Inflammatory macrophage treated with lipopolysaccharide for 1 hour (primary cell): ENCODE results near the gene GMDS.
"Not testable (repeated sequence)": the region's sequence is repeated elsewhere in the genome, so short reads cannot be mapped to it uniquely, and the experiment has no call there.

ENCODE experiments used
- DNase-seq, 2 donors: peaks; one replicate each; pipeline ENCODE4 v3.0.0-alpha.2; 2020 to 2022

Gene GMDS

GRCh38 chr6:1764397-1764987 is 480.9 kb downstream of the GMDS start:
- no peak for DNase-seq

GRCh38 chr6:1763404-1763803 is 482.0 kb downstream of the GMDS start:
- DNase-seq = peak; percentile 16 to 23

DNA sequence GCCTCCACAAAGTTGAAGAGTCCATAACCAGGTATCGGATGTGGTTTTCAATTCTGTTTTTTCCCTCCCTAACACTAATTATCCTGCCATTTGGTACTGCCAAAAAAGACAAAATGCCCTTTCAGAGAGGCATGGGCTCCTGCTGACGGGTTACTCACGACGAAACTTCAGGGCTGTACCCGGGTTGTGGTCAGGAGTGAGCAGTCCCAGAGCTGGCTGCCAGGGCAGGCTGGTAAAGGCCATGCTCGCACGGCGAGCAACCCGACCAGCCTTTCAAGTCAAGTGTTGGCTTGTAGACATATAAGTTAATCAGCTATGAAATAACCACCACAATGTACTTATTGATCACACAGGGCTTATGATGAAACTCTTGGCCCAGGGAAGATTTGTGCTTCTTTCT is 483.2 kb downstream of the GMDS start:
- DNase-seq = no peak

DNA sequence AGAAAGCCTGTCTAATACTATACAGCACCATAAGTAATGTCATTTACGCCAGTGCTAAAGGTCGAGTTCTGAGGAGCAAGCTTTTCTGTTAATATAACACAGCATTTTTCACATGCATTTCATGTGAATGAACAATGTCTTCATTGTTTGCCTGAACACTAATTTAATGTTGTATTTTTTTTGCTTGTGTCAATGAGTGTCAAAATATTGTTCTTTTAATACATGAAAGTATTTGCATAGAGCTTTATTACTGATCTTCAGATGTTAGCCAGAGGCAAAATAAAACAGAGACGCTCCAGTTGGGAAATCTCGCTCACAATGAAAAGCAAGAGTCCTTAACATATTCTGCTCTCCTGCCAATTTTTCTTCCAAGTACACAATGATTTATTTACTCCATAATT is 483.9 kb downstream of the GMDS start:
- no peak for DNase-seq

- no peak for DNase-seq
These were observed 484.5 kb downstream of the GMDS start for GRCh38 chr6:1760876-1761275.

- DNase-seq = no peak
These were observed 485.5 kb downstream of the GMDS start for GRCh38 chr6:1759870-1760269.

- DNase-seq = no peak
These were observed 487.2 kb downstream of the GMDS start for GRCh38 chr6:1758076-1758679.

GRCh38 chr6:1757131-1757530 is 488.3 kb downstream of the GMDS start:
- DNase-seq = no peak

- no peak for DNase-seq
These were observed 488.8 kb downstream of the GMDS start for GRCh38 chr6:1756472-1757129.

DNA sequence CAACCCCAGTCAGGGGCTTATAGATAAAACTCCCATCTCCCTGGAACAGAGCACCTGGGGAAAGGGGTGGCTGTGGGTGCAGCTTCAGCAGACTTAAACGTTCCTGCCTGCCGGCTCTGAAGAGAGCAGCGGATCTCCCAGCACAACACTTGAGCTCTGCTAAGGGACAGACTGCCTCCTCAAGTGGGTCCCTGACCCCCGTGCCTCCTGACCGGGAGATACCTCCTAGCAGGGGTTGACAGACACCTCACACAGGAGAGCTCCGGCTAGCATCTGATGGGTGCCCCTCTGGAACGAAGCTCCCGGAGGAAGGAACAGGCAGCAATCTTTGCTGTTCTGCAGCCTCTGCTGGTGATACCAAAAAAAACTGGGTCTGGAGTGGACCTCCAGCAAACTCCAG is 494.3 kb downstream of the GMDS start:
- DNase-seq = not testable (repeated sequence)

GRCh38 chr6:1749041-1749440 is 496.4 kb downstream of the GMDS start:
- DNase-seq = no peak

DNA sequence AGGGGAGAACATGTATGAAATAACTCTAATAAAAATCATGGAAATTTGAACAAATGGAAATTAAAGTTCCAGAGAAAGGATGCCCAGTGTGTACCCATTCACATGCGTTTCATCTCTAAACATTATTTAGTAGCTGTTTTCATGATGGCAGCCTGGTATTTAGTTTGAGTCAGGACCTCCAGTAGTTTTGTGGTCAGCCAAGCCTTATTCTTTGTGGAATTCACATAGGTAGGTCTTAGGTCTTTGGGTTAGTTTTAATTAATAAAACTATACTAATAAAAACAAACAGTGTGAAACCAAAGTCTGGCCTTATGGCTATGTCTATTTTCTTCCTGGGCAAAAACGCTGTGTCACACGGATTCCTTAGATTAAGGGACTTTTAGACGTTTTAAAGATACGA is 497.9 kb downstream of the GMDS start:
- DNase-seq = no peak

GRCh38 chr6:1747003-1747402 is 498.4 kb downstream of the GMDS start:
- no peak for DNase-seq

GRCh38 chr6:1745814-1746213 is 499.6 kb downstream of the GMDS start:
- DNase-seq = no peak

- DNase-seq = no peak
These were observed 500.9 kb downstream of the GMDS start for GRCh38 chr6:1744543-1744942.

DNA sequence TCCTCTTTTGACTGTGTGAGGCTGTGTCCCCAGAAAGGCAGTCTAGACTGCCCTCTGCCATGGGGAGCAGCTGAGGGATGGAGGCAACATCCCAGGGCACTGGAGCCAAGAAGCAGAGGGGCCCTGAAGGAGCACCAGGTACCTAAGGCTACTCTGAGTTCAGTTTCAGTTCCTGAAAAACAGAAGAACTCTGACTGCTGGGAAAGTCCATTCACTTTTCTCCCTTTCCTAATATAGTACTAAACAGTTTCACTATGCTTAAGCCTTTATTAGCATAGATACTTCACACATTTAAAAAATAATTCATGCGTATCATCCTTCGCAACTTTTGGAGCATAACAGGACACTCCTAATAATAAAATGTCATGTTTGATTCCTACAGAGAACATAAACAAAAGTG is 505.7 kb downstream of the GMDS start:
- peak; percentile 53 to 56 for DNase-seq

GRCh38 chr6:1739220-1739619 is 506.2 kb downstream of the GMDS start:
- DNase-seq = no peak

DNA sequence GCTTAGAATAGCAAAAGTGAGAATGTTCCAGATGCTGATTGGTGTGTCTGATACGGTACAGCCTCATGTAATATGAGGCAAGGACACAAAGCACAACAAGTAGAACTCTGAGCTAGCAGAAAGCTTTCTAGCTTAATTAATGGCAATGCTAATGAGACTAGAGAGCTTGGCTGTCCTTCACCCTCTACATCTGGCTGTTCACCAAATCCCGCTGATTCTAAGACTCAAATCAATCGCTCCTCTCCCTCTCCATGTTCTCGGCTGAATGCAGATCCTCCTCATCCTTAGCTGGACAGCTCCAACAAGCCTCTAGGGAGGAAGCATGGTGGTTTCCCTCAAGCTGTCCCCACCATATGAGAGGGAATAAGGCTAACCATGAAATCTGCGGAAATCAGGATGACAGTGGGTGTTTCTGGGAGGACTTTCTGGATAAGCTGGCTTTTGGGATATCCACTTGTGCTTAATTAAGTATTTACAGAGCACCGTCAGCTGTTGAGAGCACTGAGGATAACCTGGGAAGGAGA is 506.8 kb downstream of the GMDS start:
- no peak for DNase-seq

DNA sequence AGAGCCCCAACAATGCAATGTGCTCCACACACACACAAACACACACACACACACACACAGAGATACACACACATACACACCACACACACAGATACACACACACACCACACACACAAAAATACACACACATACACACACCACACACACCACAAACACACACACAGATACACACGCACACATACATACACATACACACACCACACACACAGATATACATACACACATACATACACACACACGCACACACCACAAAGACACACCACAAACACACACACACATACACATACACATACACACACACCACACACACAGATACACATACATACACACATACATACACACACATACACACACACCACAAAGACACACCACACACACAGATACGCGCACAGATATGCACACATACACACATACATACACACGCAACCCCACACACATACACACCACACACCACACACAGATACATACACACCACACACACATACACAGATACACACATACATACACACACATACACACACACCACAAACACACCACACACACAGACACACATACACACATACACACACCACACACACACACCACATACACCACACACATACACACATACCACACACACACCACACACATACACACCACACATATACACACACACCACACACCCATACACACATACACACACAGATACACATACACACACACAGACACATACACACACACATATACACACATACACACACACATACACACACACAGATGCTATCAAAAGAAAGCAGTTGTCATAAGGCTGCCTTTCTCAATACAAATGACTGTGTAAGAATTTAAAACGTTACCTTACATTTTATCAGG is 507.7 kb downstream of the GMDS start:
- DNase-seq = no peak

DNA sequence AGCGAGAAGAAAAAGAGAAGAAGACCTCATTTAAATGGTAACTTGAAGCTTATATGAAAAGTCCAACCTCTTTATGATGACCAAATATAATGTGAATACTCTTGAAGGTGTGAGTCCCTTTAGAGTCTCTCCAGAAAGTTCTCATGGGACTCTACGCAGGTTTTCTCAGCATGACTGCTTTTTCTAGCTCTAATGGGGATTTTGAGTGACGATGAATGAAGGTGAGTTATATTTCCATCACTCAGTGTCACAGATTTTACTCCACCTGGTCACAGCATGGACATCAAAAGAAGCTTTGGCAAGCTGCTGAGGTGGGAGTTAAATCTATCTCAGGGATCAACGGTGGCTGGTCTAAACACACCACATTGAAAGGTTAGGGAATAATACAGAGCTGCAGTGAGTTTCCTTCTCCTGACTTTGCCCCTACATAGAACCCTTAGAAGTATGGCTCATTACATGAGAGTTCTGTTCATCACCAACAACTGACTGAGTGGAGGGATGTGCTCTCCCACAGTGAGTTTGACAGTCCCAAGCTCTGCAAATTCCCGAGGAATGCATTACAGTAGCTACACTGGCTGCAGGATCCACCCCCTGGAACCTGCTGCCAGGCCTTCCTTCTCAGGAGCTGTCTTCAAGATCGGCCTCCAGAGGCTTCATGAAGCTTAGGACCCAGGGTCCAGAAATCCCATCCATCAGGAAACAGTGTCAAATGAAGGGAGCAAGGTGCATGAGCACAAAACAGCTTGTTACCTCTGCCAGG is 508.9 kb downstream of the GMDS start:
- DNase-seq = no peak

DNA sequence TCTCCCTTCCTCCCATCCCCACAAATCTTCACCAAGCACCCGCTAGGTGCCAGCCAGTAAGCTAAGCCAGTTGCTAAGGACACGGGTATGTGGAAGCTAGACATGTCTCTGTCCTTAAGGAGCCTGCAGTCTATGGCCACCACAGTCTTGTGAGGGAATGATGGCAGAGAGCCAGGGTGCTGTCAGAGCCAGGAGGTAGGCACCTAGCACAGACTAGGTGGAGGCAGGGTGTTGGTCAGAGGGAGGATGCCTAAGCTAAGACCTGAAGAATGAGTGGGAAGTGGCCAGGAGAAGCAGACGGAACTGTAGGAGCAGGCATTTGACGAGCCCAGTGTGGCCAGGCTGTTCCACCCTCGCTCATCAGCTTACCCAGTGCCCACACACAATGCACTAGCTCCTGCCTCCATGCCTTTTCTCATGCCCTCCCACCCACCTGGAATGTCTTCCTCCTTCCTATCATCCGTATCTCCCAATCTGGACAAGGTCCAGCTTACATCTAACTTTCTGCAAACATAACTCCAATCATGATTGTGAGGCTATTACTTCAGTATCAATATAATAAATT is 510.1 kb downstream of the GMDS start:
- DNase-seq = no peak

DNA sequence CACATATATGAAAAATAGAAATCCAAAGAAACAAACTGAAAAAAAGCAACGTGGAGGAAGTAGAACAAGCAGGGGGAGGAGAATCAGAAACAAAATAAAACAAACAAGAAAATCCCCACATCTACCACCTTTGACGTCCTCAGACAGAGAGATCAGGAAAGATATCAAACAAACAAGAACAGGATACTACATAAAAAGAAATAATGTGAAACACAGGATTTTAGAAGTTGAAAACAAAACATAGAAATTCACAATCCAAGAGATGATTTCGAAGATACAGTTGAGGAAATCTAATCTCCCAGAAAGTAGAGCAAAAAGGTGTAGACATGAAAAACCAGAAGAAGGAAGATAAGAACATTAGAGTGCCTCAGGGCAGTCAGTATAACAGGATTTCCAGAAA is 514.5 kb downstream of the GMDS start:
- no peak for DNase-seq
